GM21423 (cell line): ENCODE results near the gene GNB1L.
"Not testable (repeated sequence)": the region's sequence is repeated elsewhere in the genome, so short reads cannot be mapped to it uniquely, and the experiment has no call there.

ENCODE experiments used
- ATAC-seq: cut with Tn5 transposase; IDR thresholded peaks from one replicate; pipeline ENCODE4 v1.9.1; 2021; ENCODE audit warnings: mild to moderate bottlenecking, moderate library complexity; ENCODE audit not compliant: unreplicated experiment

Gene GNB1L

DNA sequence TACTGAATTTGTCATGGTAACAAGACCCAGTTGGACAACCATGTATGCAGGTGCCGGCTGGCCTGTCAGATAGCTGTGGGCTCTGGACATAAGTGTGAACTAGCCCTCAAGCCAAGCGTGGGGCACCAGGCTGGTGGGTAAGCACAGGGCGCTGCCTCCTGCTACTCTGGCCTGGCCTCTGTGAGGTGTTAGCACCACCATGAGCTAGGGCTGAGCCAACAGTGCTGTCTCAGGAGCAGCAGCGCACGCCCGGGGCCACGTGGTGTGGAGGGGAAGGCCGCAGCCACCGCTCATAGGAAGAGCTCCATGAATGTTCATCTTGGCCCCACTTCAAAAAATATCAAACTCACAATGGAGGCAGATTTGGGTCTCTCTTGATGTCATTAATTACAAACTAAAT, 35.3 kb upstream of the GNB1L start:
- no peak for ATAC-seq

DNA sequence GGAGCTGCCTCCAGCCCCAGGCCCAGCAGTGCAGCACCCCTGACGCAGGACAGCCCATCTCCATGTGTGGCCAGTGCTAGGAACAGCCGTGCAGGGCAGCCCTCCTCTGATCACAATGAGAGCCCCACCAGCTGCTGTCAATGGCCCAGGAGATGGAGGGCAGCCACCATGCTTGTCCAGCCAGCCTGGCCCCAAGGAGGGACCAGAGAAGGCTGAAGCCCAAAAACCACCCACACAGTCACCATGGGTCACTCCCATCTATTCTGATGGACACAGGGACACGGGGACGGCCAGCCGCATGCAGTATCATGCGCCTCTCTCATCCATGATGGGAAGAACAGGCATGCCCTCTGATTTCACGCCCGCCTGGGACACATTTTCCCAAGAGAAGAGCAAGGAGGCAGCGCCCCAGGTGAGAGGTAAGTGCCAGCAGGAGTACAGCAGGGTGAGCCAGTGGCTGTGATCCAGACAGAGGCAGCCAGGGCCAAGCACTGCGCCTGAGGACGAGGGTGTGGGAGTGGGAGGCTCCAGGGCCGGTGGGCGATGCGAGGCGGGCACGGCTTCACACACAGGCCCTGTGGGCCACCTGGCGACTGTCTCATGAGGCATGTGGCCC, 33.6 kb upstream of the GNB1L start:
- no peak for ATAC-seq

DNA sequence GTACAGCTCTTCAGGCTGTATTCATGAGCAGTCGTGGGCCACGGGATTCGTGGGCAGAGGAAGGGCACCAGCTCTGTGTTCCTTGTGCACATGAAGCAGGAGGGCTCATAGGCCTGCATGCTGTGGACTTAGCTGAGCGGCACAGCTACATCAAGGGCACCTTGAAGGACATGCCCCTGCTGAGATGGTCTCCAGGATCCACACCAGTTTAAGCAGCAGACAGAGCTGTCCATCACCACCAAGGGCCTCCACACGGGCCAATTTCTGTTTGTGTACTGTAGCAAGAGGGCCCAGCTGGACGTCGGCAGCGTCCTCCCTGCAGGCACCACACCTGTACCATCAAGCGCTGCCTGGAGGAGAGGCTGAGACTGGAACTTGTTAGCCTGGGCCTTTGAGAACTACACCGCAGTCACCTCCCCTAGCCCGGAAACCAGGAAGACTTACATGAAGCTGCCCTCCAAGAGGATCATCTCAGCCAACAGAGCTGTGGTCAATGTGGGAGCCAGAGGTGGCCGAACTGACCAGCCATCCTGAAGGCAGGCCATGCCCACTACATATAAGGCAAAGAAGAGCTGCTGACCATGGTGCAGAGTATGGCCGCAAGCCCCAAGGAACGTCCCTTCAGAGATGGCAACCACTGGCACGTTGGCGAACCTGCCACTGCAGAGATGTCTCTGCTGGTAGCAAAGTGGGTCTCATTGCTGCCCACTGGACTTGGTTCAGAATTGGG, 32.7 kb upstream of the GNB1L start:
- no peak for ATAC-seq

DNA sequence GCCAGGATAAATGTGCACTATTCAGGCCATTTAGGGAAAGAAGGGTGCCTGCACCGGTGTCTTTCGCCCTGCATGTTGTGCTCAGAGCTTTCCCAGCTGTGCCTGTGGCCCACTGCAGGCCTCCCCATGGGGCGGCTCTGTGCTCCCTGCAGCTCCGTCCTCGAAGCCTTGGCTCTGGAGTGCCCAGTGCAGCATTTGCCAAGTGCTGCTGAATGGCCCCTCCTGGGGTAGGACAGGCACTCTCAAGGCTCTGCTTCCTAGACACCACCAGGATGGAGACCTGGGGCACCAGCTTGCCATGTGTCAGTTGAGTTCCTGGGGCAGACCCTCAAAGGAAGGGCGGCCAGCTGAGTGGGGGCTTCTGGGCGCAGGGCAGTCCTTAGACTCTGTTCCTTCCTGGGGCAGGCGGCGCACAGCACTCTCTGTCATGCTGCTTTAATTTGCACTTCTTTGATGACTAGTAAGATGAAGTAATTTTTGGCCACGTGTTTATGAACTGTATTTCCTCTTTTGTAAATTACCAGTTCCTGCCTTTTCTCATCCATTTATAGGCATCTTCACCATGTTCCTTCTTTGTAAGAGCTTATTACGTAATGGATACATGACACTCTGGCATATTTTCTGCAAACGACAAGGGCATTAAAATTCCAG, 32.1 kb upstream of the GNB1L start:
- ATAC-seq = no peak

DNA sequence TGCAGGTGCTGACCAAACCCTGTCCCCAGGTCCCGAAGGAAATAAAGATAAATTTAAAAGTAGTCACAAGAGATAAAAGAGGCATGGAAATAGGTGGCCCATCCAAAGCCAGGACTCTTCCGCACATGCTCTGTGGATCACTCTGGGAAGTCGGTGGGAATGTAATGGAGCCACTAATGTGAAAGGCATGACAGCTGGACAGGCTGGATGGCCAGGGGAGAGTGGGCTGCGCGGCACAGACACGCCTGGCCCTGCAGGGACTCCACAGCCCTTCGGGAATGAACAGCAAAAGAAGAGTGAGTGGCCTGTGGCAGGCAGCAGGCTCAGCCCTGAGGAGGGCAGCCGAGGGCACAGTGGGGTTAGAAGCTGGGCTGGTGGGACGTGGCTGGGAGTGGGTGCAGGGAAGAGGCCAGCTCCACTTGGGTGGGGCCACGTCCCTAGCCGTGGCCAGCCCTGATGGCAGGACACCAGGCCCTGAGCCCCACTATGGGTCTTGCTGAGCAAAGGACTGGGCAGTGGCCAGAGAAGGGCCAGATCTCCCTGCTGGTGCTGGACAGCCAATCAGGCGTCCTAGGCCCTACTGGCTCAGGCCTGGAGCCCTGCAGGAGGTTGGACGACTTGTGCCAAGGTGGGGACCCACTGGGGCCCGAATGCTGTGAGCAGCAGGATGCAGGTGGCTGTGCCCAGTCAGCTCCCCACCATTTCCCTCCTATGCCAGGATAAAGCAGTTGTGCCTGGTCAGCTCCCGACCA, 31.3 kb upstream of the GNB1L start:
- no peak for ATAC-seq

DNA sequence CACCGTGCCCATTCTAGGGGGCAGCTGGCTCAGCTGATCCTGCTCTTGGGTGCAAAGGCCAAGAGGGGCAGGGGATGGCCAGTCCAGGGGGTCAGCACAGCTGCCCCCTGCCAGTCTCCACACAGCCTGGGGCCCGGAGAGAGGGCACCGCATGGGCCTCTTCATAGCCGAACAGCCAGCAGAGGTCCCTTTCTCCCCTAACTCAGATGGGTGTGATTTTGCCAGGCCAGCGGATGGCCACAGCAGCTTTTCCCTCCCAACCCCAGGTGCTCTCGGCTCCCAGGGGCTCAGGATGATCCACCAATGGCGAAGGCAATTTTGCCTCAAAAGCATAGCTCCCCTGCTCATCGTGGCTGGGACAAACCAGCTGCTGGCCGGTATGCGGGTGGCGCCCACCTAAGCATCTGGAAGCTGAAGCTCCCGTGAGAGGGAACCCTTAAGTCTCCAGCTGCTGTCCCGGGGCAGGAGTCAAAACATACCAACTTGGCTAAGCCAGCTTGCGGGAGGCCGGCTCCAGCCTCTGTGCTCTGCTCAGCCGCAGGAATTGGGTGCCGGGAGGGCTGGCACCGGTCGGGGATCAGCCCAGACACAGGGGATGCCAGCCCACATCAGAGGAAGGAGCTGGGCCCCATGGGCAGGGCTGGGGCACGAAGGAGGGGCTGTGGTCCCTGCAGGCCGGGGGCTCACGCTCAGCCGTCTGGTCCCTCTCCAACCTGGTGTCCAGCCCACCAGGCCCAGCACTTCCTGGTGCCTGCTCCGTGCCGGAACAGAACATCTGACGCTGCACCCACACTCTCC, 30.5 kb upstream of the GNB1L start:
- no peak for ATAC-seq

DNA sequence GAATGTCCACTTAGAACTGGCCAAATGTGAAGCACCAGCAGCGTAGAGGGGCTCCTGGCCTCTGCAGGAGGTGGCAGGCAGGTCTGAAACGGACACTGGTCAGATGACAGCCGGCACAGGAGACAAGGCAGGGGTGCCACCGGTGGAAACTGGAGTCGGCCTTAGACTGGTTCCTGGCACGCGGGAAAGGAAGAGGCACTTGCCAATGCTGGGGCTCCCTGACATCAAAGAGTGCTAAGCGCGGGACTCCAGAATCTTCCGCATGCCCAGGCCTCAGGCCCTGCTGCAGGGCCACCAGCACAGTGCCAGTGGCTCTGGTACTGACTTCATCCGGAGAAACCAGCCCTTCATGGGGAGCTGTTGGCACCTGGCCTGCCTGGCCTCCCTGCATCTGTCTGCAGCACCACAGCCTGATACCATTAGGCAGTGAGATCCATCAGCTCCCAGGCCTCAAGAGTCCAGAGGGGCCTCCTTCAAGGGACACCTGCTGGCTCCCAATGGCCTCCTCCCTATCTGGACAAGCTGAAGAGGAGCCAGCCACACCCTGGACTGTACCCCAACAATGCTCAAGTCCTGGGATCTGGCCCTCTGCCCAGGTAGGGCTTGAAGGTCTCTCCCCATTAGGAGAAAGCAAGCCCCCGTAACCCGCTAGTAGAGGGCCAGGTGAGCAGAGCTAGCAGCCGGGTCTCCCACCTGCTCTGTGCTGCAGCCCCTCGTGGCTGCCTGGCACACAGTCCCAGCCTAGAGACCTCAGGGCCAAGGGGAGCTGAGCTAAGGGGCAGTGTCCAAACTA, 29.7 kb upstream of the GNB1L start:
- no peak for ATAC-seq

DNA sequence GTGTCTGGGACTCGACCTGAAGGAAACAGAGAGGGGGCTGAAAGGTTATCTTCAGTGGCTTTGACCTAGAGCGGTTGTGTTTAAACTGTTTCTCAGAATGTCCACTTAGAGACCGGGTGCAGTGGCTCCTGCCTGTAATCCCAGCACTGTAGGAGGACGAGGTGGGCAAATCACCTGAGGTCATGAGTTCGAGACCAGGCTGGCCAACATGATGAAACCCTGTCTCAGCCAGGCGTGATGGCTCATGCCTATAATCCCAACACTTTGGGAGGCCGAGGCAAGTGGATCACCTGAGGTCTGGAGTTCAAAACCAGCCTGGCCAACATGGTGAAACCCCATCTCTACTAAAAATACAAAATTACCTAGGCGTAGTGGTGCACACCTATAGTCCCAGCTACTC, 28.8 kb upstream of the GNB1L start:
- ATAC-seq = not testable (repeated sequence)

DNA sequence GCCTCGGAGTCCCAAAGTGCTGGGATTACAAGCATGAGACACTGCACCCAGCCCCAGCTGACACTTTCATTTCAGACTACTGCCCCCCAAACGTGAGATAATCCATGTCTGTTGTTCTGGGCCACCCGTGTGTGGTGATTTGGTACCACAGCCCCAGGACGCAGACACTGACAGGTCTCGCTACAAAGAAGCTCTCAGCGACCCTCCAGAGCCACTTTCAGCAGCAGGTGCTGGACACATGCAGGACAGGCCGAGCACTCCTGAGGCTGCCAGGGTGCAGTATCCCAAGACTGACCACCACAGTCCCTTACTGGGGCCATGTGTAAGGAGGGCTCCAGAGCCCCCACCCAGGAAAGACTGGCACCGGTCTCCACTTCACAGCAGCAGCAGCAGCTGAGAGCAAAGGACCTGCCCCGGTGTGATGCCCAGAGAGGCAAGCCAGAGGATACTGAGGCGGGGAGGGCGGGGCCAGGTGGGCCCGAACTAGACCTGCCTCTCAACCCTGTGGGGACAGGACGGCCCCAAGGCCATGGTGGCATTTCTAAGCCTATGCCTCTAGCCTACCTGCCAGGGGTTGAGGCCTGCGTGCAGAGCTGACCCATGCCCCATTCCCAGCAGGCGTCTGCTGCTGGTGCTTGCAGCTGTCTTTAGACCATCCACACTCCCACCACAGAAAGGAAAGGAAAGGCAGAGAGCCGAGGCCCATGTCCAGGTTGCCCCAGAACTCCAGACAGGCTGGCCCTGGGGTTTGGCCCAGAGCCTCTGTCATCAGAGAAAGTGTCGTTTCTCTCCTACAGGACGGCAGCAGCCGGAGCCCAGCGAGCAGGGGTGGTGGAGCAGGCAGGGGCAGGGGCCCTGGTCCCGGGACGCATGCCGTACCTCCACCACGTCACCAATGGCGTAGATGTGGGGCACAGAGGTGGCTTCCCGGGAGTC, 28.0 kb upstream of the GNB1L start:
- no peak for ATAC-seq

DNA sequence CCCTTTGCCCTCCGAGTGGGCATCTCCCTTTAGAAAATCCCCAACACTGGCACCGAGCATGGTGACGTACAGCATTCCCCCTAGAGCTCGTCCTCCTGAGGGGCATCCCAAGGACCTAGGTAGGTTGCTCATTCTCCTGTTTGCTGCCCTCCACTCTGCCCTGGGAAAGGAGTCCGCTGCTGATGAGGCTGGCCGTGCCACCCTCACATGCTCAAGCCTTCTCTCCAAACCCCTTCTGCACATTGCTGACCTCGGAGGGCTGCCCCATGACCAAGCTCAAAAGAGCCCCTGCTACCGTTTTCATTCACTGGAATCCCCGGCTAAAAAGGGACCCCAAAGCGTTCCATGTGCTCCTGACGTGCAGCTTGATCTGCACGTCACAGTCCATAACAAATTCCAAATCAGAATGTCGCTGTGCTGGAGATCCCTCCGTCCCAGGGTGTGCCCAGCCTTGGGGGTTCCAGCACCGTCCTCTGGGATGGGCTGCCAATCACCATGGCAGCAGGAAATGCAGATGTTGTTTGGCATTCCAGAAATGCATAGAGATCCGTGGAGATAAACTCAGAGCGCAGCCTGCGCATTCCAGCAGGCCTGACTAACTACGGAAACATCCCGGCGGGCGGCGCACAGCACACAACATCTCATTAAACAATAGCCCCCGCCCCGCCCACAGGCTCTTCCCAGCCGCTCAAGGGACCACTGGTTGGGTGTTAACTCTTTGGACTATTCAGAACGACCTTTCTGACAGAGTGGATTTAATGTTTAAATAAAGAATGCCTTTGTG, 26.3 kb upstream of the GNB1L start:
- no peak for ATAC-seq

DNA sequence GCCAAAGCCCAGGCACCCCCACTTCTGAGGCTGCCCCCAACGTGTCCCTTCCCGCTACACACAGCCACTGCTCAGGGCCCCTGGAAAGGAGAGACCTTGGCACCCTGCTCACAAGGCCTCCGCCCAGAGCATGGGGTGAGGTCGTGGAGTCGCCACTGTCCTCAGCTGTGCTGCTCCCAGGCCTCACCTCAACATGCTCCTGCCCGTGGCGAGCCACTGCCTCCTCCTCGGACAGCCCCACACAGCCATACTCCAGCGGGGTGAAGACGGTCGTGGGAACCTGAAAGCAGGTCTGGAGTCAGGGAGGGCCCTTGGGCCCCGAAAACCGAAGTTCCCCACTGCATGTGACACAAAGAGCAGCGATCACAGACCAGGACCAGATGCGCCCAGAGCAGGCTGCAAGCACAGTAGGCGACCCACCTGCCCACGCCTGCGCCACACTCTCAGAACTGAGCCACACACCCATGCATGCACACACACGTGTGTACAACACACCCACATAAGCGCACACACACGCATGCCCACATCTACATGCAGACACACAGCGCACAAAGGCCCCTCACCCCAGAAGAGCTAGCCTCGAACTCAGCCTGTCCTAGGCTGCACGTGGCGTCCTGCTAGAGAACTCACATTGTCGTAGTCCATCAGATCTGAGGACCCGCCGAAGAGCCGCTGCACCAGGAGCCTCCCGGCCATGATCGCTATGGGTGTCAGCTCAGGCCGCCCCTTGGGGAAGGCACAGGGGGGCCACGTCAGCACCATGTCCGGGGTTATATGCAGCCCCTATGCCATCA, 25.5 kb upstream of the GNB1L start:
- ATAC-seq = no peak

DNA sequence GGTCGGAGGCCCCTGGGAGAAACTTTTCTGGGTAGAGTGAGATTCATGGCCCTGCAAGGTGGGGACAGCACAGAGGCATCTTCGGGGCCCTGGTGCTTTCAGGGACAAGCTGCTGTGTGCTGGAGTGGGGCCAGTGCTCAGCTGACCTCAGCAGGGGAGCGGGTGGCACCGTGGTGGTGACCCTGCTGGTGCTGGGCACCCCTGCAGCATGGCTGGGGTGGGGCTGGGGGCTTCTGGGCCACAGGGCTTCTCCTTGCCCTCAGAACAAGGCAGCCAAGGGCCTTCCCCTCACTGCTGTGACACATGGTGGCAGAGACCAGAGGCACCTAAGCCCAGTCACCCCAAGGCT, 24.9 kb upstream of the GNB1L start:
- ATAC-seq = no peak

DNA sequence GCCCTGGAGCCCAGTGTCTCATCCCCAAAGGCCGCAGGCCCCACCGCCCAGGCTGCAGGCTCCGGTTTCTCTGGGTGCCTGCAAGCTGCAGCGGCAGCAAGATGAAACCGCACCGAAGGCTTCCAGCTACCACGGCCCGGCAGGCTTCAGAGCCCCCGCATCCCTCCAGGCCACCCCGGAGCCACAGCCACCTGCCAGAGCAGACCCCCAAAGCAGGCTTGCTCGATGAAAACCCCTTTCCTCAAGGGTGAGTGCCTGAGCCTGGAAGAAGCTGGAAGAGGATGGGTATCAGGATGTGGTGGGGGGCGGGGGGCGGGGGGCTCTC, 24.5 kb upstream of the GNB1L start:
- ATAC-seq = no peak

DNA sequence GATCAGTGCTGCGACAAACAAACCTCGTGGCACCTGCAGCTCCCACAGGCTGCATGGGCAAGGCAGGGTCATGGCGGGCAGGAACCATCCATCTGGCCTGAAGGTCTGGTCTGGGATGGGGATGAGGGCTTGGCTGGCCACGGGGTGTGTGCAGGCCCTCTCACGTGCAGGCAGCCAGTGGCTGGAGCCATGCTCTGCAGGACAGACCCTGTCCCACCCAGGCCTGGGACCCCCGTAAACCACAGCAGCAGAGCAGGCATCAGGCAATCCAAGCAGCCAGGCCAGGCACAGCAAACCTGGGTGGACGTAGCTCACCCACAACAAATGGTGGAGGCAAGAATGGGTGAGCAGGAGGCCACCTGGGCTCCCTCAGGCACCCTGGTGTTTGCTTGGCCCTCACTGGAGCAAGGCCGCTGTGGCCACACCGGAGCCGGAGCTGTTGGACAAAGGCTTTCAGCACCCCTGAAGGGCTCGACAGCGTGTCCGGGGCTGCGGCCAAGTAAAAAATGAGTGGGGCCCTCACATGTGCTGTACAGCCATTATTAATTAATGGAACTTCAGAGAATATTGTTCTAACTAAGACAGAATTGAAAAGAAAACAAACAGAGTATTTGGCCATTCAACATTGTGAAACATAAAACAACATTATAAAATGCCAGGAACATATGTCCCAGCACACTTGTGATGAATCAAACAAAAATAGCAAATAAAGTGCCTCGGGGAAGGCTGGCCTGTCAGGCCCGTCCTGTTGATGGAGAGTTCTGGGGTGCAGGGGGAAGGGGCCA, 24.0 kb upstream of the GNB1L start:
- ATAC-seq = no peak

DNA sequence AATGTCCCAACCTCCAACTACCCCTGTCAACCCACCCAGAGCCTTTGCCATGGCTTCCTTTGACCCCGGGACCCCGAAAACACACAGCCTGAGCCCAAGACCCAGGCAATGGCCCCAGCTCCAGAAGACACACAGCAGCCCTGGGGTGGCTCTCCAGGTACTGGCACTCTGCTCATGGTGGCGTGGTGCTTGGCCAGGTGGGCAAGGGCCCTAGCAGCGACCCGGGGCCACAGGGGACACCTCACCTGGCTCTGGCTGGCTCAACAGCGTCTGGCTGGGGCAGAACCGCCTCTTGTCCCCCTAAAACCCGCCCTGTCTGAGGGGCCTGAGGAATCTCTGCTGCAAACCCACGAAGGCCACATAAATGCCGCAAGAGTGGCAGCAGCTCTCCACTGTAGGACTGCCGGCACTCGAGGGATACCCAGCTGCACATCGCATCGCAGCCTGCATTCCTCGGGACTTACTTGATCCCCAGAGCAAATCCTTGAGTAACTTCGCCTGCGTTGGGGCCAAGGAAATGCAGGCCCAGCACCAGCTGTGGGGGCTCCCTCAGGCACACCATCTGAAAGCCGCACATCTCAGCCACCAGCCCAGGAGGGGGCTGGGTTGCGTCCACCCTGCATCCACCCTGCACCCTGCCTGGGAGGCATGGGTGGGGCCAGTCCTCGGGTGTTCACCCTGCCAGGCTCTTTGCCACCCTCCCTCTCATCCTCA, 23.1 kb upstream of the GNB1L start:
- no peak for ATAC-seq

DNA sequence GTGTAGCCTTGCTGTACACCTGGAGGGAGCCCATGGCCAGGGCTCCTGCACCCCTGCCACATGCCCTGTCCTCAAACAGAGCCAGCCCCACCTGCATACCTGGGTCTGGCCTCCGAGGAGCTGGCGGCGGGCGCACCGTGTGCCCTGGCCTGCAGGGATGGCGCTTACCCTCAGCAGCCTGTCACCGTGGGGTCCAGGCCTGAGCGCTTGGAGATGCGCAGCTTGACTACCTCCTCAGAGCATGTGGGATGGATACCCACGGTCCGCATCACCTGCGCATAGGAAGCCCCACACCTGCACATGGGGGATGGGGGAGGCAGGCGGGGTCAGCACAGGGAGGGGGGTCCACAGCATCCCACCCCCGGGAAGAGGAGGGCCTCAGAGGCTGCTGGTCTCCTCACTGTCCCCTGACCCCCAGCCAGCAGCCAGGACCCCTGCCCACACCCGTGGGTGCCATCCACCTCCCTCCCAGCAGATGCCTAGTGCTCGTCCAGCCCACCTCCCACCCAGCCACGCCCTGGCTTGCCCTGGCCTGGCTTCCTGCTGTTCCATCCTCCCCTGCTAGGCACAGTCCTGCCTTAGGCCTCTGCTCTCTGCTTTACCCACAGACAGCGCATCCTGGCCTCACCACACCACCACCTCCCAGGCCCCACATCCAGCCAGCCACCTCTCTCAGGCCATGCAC, 22.4 kb upstream of the GNB1L start:
- no peak for ATAC-seq
